ENCODE data around the gene E2F2.
"Not testable (repeated sequence)": the region's sequence is repeated elsewhere in the genome, so short reads cannot be mapped to it uniquely, and the experiment has no call there.

E2F2 gene

DNA sequence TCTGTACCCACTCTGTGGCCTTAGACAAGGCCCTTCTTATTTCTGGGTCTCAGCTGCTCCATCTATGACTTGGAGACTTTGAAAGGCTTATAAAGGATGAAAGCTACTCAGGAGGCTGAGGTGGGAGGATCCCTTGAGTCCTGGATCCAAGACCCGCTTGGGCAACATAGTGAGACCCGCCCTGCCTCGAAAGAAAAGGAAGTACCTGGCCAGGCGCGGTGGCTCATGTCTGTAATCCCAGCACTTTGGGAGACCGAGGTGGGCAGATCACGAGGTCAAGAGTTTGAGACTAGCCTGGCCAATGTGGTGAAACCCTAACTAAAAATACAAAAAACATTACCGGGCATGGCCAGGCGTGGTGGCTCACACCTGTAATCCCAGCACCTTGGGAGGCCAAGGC, 14.8 kb upstream of the E2F2 start:
- no peak for DNase-seq (ENCODE audit: low spot score)
- TF ChIP-seq, protein P1, sequence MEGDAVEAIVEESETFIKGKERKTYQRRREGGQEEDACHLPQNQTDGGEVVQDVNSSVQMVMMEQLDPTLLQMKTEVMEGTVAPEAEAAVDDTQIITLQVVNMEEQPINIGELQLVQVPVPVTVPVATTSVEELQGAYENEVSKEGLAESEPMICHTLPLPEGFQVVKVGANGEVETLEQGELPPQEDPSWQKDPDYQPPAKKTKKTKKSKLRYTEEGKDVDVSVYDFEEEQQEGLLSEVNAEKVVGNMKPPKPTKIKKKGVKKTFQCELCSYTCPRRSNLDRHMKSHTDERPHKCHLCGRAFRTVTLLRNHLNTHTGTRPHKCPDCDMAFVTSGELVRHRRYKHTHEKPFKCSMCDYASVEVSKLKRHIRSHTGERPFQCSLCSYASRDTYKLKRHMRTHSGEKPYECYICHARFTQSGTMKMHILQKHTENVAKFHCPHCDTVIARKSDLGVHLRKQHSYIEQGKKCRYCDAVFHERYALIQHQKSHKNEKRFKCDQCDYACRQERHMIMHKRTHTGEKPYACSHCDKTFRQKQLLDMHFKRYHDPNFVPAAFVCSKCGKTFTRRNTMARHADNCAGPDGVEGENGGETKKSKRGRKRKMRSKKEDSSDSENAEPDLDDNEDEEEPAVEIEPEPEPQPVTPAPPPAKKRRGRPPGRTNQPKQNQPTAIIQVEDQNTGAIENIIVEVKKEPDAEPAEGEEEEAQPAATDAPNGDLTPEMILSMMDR (IDR thresholded peaks at IDR 0.05; ENCODE audit: extremely low read depth, insufficient read depth, missing control alignments): no peak
- in situ Hi-C loops (cut with MboI; ENCODE audit: low pct_unique_long_range_greater_than_20kb, low sequenced_read_pairs, unreplicated experiment): loop anchor here (5.0 to 10.0 kb wide), 2 partner anchors 91 to 199 kb away; partner anchors contain the start of gene ELOA

DNA sequence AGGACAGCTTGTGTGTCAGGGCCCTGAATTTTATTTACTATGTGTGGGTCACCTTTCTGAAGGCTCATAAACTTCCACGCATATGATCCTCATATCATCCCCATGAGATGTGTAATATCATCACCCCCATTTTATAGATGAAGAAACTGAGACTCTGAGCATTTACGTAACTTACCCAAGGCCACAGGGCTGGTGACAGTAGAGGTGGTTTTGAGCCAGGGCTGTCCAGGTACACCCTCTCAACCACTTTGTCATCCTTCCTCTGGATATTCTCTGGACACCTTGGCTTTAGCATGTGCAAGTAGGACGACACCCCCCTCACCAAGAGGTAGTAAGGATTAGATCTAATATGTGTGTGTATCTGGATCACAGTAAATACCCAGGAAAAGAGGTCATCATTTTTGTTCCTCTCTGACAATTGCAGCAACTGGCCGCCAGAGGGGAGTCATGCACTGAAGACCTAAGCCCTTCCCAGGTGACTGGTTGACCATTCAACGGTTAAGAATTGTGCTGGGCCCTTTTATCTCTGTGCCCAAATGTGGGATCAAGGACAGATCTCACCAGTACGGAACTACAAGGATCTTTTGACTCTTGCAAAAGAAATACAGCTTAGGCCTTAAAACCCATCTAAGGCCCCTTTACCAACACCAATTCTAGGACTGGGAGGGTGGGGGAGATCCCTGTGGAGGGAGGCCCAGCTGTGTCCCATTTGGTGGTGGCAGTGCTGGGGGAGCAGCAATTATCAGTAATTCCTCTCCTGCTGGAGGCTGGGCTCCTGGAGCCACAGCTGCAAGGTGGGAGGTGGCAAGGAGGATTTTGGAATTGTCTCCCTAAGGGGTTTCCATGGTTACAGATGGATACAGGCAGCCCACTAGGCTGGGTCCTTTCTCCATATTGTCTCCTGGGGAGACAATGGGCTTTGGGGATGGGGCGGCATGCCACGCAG, 13.7 kb upstream of the E2F2 start:
- DNase-seq (ENCODE audit: low spot score): peak; percentile 74
- TF ChIP-seq, protein P1 (IDR thresholded peaks at IDR 0.05; ENCODE audit: extremely low read depth, insufficient read depth, missing control alignments): peak; percentile 84
- in situ Hi-C loops (cut with MboI; ENCODE audit: low pct_unique_long_range_greater_than_20kb, low sequenced_read_pairs, unreplicated experiment): loop anchor here (5.0 to 10.0 kb wide), 2 partner anchors 93 to 200 kb away; partner anchors contain the start of gene ELOA

DNA sequence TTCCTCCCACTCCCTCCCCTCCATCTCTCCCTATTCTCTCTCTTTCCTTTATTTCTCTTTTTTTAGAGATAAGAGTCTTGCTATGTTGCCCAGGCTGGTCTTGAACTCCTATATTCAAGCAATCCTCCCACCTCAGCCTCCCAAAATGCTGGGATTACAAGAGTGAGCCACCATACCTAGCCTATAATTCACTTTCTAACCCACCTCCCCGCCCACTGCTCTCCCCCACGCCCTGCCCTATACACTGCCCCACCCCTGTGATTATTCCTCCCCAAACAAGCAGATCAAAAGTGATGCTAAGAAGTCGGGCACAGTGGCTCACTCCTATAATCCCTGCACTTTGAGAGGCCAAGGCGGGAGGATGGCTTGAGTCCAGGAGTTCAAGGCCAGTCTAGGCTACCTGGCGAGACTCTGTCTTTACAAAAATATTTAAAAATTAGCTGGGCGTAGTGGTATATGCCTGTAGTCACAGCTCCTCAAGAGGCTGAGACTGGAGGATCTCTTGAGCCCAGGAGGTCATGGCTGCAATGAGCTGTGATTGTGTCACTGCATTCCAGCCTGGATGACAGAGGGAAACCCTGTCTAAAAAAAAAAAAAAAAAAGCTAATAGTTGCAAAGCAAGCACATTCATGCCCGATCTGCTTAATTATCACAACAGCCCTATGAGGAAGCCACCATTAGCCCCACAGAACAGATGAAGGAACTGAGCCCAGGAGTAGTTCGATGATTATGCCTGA, 12.8 kb upstream of the E2F2 start:
- in situ Hi-C loops (cut with MboI; ENCODE audit: low pct_unique_long_range_greater_than_20kb, low sequenced_read_pairs, unreplicated experiment): loop anchor here (10.0 kb wide), 1 partner anchor 201 kb away; the partner anchor contains the start of gene ELOA
- DNase-seq (ENCODE audit: low spot score): no peak
- TF ChIP-seq, protein P1 (IDR thresholded peaks at IDR 0.05; ENCODE audit: extremely low read depth, insufficient read depth, missing control alignments): no peak

DNA sequence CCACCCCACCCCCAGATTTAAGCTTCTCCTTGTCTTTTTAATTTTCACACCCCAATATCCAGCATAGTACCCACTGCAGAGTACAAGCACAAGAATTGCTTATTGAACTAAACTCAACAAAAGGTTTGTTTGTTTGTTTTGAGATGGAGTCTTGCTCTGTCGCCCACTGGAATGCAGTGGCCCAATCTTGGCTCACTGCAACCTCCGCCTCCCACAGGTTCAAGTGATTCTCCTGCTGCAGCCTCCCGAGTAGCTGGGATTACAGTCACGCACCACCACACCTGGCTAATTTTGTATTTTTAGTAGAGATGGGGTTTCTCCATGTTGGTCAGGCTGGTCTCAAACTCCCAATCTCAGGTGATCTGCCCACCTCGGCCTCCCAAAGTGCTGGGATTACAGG, 11.9 kb upstream of the E2F2 start:
- in situ Hi-C loops (cut with MboI; ENCODE audit: low pct_unique_long_range_greater_than_20kb, low sequenced_read_pairs, unreplicated experiment): loop anchor here (10.0 kb wide), 1 partner anchor 202 kb away; the partner anchor contains the start of gene ELOA
- DNase-seq (ENCODE audit: low spot score): not testable (repeated sequence)

DNA sequence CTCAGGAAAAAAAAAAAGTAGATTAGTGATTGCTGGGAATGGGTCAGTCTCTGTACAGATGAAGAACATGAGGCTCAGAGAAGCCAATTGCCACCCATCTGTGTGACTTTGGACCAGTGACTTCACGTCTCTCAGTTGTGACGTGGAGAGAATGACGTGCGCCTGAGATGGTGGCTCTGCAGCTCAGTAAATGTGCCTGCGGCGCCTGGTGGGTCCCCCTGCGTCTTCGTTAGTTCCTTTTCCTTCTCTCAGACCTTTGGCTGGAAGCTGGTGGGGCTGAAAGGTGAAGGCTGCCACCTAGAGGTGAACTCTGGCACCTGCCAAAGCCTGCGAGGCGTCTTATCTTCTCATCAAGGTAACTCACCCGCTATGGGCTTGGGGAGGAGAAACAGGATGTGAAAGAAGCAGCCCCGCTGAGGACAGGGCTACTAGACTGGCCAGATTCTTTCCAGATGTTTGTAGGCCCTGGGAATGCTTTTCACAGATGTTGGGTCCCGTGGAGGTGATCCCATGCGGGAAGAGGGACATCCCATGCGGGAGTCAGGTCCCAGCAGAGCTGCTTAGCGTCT, 8.7 kb upstream of the E2F2 start:
- in situ Hi-C loops (cut with MboI; ENCODE audit: low pct_unique_long_range_greater_than_20kb, low sequenced_read_pairs, unreplicated experiment): loop anchor here (10.0 kb wide), 1 partner anchor 205 kb away; the partner anchor contains the start of gene ELOA
- TF ChIP-seq, protein P1 (IDR thresholded peaks at IDR 0.05; ENCODE audit: extremely low read depth, insufficient read depth, missing control alignments): peak; percentile 85
- peak; percentile 87 for DNase-seq (ENCODE audit: low spot score)

DNA sequence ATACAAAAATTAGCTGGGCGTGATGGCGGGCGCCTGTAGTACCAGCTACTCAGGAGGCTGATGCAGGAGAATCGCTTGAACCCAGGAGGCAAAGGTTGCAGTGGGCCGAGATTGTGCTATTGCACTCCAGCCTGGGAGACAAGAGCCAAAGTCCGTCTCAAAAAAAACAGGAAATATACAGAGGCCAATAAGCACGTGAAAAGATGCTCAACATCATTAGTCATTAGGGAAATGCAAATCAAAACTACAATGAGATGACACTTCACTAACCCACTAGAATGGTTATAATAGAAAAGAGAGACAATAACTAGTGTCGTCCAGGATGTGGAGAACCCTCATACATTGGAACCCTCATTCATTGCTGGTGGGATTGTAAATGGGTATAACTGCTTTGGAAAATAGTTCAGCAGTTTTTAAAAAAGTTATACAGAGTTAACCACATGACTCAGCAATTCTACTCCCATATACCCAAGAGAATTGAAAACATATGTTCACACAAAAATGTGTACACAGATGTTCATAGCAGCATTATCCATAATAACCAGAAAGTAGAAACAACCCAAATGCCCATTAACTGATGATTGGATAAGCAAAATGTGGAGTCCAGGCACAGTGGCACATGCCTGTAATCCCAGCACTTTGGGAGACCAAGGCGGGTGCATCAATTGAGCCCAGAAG, 6.4 kb upstream of the E2F2 start:
- TF ChIP-seq, protein P1 (IDR thresholded peaks at IDR 0.05; ENCODE audit: extremely low read depth, insufficient read depth, missing control alignments): no peak
- DNase-seq (ENCODE audit: low spot score): no peak
- in situ Hi-C loops (cut with MboI; ENCODE audit: low pct_unique_long_range_greater_than_20kb, low sequenced_read_pairs, unreplicated experiment): no loop called here

Data from GM13977 (cell line).